Right lobe of liver (tissue), 6 donors: Measurements from ENCODE around the gene RBM33. TPM values are rescaled to one million over a fixed set of nuclear protein-coding genes. Genes with fewer than 3 reads are reported as not detected.

Source experiments
- ATAC-seq, 4 donors: fragments of 200-7000 bp; cut with Tn5 transposase; one replicate each; pipeline ENCODE4 v1.9.1; 2020; ENCODE audit warnings: mild to moderate bottlenecking in 4 of 4, moderate library complexity in 4 of 4
- DNase-seq, 3 donors: peaks; one replicate each; pipeline ENCODE4 v3.0.0-alpha.2; 2020
- H3K27ac ChIP-seq, 3 donors: fragments of 200-600 bp; one replicate each; pipeline ENCODE4 v1.8.0; 2022
- H3K27me3 ChIP-seq, 2 donors: fragments of 200-600 bp; one replicate each; pipeline ENCODE4 v1.8.0; 2022
- H3K36me3 ChIP-seq, 4 donors: fragments of 200-600 bp; sonication (generic) in 1 of 4; one replicate each; pipeline versions ENCODE4 v1.5.1 to v1.8.0; 2017 to 2022; ENCODE audit warnings: control low read depth in 1 of 4
- H3K4me1 ChIP-seq, 4 donors: fragments of 200-600 bp; sonication (generic) in 1 of 4; one replicate each; pipeline versions ENCODE4 v1.5.1 to v1.8.0; 2017 to 2022; ENCODE audit warnings: control low read depth in 1 of 4
- H3K4me3 ChIP-seq, 3 donors: fragments of 200-600 bp; one replicate each; pipeline ENCODE4 v1.8.0; 2022
- H3K9me3 ChIP-seq, 4 donors: fragments of 200-600 bp; sonication (generic) in 1 of 4; one replicate each; pipeline versions ENCODE4 v1.5.1 to v1.8.0; 2017 to 2022; ENCODE audit warnings: control low read depth in 1 of 4
- CTCF ChIP-seq, 4 donors: fragments of 200-600 bp in 3 of 4; fragments of 450-650 bp in 1 of 4; IDR thresholded peaks; one replicate each; pipeline versions ENCODE4 v1.5.1 to v1.8.0; 2016 to 2022; ENCODE audit warnings: antibody characterized with exemption in 4 of 4, mild to moderate bottlenecking in 2 of 4
- POLR2A ChIP-seq: fragments of 450-650 bp; IDR thresholded peaks from one replicate; pipeline ENCODE4 v1.6.1; 2017; ENCODE audit warnings: antibody characterized with exemption, mild to moderate bottlenecking
- WGBS: methylation state at CpG from one replicate; pipeline ENCODE4 v1.1.6; 2018; ENCODE audit warnings: low coverage, low lambda C conversion rate; ENCODE audit not compliant: insufficient coverage; ENCODE audit errors: missing lambda C conversion rate; 5-methylcytosine and 5-hydroxymethylcytosine counted together
- intact Hi-C, 2 donors: fragments of 100-400 bp; cut with DNase I; formaldehyde crosslinking; loops; one replicate each; pipeline versions ENCODE4 v1.11.2 to v1.14.1; 2022
- total RNA-seq, 6 experiments: library from RNA; depleted of rRNA in 2 of 6; stranded (reverse); fragments of >200 nt in 2 of 6; fragmentation: NEBNext Ultra II Directional in 3 of 6; extraction: Animal tissue kit (Norgen Biotek cat#: 25700) in 3 of 6; gene quantifications; one replicate each; pipeline versions ENCODE4 v1.1.0 to v1.2.4, GENCODE V29; 2016 to 2023
- donor health status: DM: no; HTN: yes; CAD: no.
- donor health status: DM: no; HTN: no; CAD: no.
- donor health status: DM: no; HTN: no; CAD: no.
- donor health status: DM: no; HTN: yes; CAD: no.
- donor health status: DM: no; HTN: yes; CAD: no.

Gene RBM33
- total RNA-seq, 6 experiments from 2014 or later = 24.9 to 55.1 (median 32.0) TPM

- WGBS = 80% methylated on average over 3 of the region's 3 CpGs
- no peaks in the 10 kb centered on the region for H3K27me3 ChIP-seq
- H3K9me3 ChIP-seq = no peaks in the 10 kb centered on the region
- TF ChIP-seq CTCF (IDR thresholded peaks at IDR 0.05) (no peak), POLR2A (no peak)
- H3K4me1 ChIP-seq = peaks cover 0 to 18% (median 4%) of the 10 kb centered on the region in 4 donors
- DNase-seq (no peak), ATAC-seq (no peak)
- no peak overlapping the region for H3K27ac ChIP-seq
- intact Hi-C loops = loop anchor here in 1 of 2 donors (10.0 kb wide), 1 partner anchor 131 kb away; no protein-coding TSS in a partner anchor
- peaks cover 0 to 29% (median 12%) of the 10 kb centered on the region in 4 donors for H3K36me3 ChIP-seq
- H3K4me3 ChIP-seq = no peak overlapping the region
These were observed 91.1 kb downstream of the RBM33 start for GRCh38 chr7:155735442-155736115.

- WGBS = 60% methylated on average over 4 of the region's 4 CpGs
- no peak for TF ChIP-seq POLR2A
- TF ChIP-seq CTCF (IDR thresholded peaks at IDR 0.05) = no peak
- Histone ChIP-seq H3K4me3 (no peak overlapping the region), H3K27me3 (no peaks in the 10 kb centered on the region), H3K4me1 (peaks cover 0 to 9% (median 0%) of the 10 kb centered on the region in 4 donors), H3K36me3 (peaks cover 0 to 49% (median 21%) of the 10 kb centered on the region in 4 donors), H3K9me3 (no peaks in the 10 kb centered on the region), H3K27ac (no peak overlapping the region)
- no peak for ATAC-seq
- no peak for DNase-seq
- intact Hi-C loops = loop anchor here in 1 of 2 donors (10.0 kb wide), 1 partner anchor 133 kb away; no protein-coding TSS in a partner anchor
These were observed 93.1 kb downstream of the RBM33 start for GRCh38 chr7:155737590-155737989.

GRCh38 chr7:155738104-155738503 is 93.6 kb downstream of the RBM33 start:
- Histone ChIP-seq H3K4me3 (no peak overlapping the region), H3K36me3 (peaks cover 0 to 54% (median 23%) of the 10 kb centered on the region in 4 donors), H3K9me3 (no peaks in the 10 kb centered on the region), H3K27me3 (no peaks in the 10 kb centered on the region), H3K4me1 (peaks cover 0 to 9% (median 0%) of the 10 kb centered on the region in 4 donors), H3K27ac (no peak overlapping the region)
- TF ChIP-seq POLR2A (no peak), CTCF (IDR thresholded peaks at IDR 0.05) (no peak)
- ATAC-seq = peak in 2 of 4 donors; percentile 11 to 22
- 55% methylated on average over 4 of the region's 10 CpGs for WGBS
- intact Hi-C loops = loop anchor here in 1 of 2 donors (10.0 kb wide), 1 partner anchor 133 kb away; no protein-coding TSS in a partner anchor
- DNase-seq = no peak

GRCh38 chr7:155738652-155739537 is 94.4 kb downstream of the RBM33 start:
- intact Hi-C loops = loop anchor here in 1 of 2 donors (10.0 kb wide), 1 partner anchor 134 kb away; no protein-coding TSS in a partner anchor
- 56% methylated on average over 13 of the region's 13 CpGs for WGBS
- Histone ChIP-seq H3K27ac (no peak overlapping the region), H3K9me3 (no peaks in the 10 kb centered on the region), H3K36me3 (peaks cover 0 to 62% (median 26%) of the 10 kb centered on the region in 4 donors), H3K27me3 (no peaks in the 10 kb centered on the region), H3K4me3 (no peak overlapping the region), H3K4me1 (peaks cover 0 to 9% (median 0%) of the 10 kb centered on the region in 4 donors)
- ATAC-seq = peak; percentile 91 to 93 (median 92)
- peak; percentile 75 to 80 (median 75) for DNase-seq
- TF ChIP-seq CTCF (IDR thresholded peaks at IDR 0.05) (peak; percentile 72 to 86 (median 78)), POLR2A (no peak)
